ENCODE results near the gene RRAS. TPM values are rescaled to one million over a fixed set of nuclear protein-coding genes. Genes with fewer than 3 reads are reported as not detected.

Gene RRAS
- total and polyA plus RNA-seq, 9 donors, result 15.3 to 36.4 (median 31.4) TPM

- 92% methylated on average over 2 of the region's 4 CpGs for WGBS (ENCODE audit: insufficient coverage)
- Histone ChIP-seq H3K4me3 (ENCODE audit: low read length) (no peak overlapping the region), H3K27ac (ENCODE audit: low read length) (no peak overlapping the region)
These were observed 26.6 kb downstream of the RRAS start for GRCh38 chr19:49613374-49613773.

GRCh38 chr19:49609499-49610092 lies 30.3 kb downstream of the RRAS start:
- WGBS (ENCODE audit: insufficient coverage), result 98% methylated on average over 4 of the region's 12 CpGs
- no peak for DNase-seq
- no peaks in the 10 kb centered on the region for H3K27me3 ChIP-seq (ENCODE audit: control insufficient read depth, insufficient read depth, low read length)
- no peak overlapping the region for H3K4me3 ChIP-seq (ENCODE audit: low read length)
- H3K27ac ChIP-seq (ENCODE audit: low read length), result no peak overlapping the region
- peaks cover 3% of the 10 kb centered on the region for H3K4me1 ChIP-seq (ENCODE audit: control insufficient read depth, insufficient read depth, low read length)
- peaks cover 70% of the 10 kb centered on the region for H3K36me3 ChIP-seq (ENCODE audit: control insufficient read depth, insufficient read depth, low read length)
- no peaks in the 10 kb centered on the region for H3K9me3 ChIP-seq (replicated peaks; ENCODE audit: control insufficient read depth, low read depth, low read length)

More at GRCh38 chr19:49613374-49613773, 26.6 kb downstream of the RRAS start:
- no peaks in the 10 kb centered on the region for H3K4me1 ChIP-seq (ENCODE audit: control insufficient read depth, insufficient read depth, low read length)
- H3K36me3 ChIP-seq (ENCODE audit: control insufficient read depth, insufficient read depth, low read length), result peaks cover 71% of the 10 kb centered on the region
- no peaks in the 10 kb centered on the region for H3K27me3 ChIP-seq (ENCODE audit: control insufficient read depth, insufficient read depth, low read length)
- no peak for DNase-seq
- peaks cover 3% of the 10 kb centered on the region for H3K9me3 ChIP-seq (replicated peaks; ENCODE audit: control insufficient read depth, low read depth, low read length)

DNA sequence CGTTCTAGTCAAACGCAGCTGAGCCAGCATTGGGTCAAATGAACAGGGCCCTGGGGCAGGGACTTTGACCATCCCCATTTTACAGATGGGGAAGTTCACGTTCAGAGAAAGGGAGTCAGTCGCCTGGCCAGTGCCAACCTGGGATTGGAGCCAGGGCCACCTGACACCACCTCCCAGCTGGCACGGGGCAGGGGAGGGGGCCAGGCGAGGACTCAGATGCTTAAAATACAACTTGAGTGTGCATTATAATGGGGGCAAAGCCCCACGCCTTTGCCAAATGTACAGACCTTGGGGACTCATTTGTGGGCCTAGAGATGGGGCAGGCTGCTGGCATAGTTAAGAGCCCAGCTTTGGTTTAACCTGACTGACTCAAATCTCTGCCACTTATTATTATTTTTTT lies 34.3 kb downstream of the RRAS start:
- peaks cover 86% of the 10 kb centered on the region for H3K36me3 ChIP-seq (ENCODE audit: control insufficient read depth, insufficient read depth, low read length)
- DNase-seq, result no peak
- H3K27ac ChIP-seq (ENCODE audit: low read length), result no peak overlapping the region

GRCh38 chr19:49602806-49603205 lies 37.1 kb downstream of the RRAS start:
- peaks cover 87% of the 10 kb centered on the region for H3K36me3 ChIP-seq (ENCODE audit: control insufficient read depth, insufficient read depth, low read length)

More for the DNA sequence above, 34.3 kb downstream of the RRAS start:
- Histone ChIP-seq H3K9me3 (replicated peaks; ENCODE audit: control insufficient read depth, low read depth, low read length) (no peaks in the 10 kb centered on the region), H3K4me1 (ENCODE audit: control insufficient read depth, insufficient read depth, low read length) (peaks cover 3% of the 10 kb centered on the region), H3K27me3 (ENCODE audit: control insufficient read depth, insufficient read depth, low read length) (no peaks in the 10 kb centered on the region), H3K4me3 (ENCODE audit: low read length) (no peak overlapping the region)
- WGBS (ENCODE audit: insufficient coverage), result 66% methylated on average over 4 of the region's 7 CpGs

DNA sequence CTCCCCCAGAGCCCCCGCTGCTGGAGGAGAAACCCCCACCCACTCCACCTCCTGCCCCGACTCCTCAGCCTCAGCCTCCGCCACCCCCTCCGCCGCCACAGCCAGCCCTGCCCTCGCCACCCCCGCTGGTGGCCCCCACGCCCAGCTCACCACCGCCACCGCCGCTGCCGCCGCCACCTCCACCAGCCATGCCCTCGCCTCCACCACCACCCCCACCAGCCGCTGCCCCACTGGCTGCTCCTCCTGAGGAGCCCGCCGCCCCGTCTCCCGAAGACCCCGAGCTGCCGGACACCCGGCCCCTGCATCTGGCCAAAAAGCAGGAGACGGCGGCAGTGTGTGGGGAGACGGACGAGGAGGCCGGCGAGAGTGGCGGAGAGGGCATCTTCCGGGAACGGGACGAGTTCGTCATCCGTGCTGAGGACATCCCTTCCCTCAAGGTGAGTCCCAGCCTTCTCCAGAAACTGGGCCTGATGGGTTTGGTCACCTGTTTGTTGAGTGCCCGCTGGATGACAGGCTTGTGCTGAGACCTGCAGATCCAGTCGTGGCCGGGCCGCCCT lies 38.4 kb downstream of the RRAS start:
- H3K4me3 ChIP-seq (ENCODE audit: low read length), result no peak overlapping the region
- no peak overlapping the region for H3K27ac ChIP-seq (ENCODE audit: low read length)
- no peaks in the 10 kb centered on the region for H3K27me3 ChIP-seq (ENCODE audit: control insufficient read depth, insufficient read depth, low read length)
- no peak for DNase-seq
- peaks cover 3% of the 10 kb centered on the region for H3K4me1 ChIP-seq (ENCODE audit: control insufficient read depth, insufficient read depth, low read length)
- peaks cover 85% of the 10 kb centered on the region for H3K36me3 ChIP-seq (ENCODE audit: control insufficient read depth, insufficient read depth, low read length)
- no peaks in the 10 kb centered on the region for H3K9me3 ChIP-seq (replicated peaks; ENCODE audit: control insufficient read depth, low read depth, low read length)
- WGBS (ENCODE audit: insufficient coverage), result 89% methylated on average over 29 of the region's 38 CpGs

More at GRCh38 chr19:49602806-49603205, 37.1 kb downstream of the RRAS start:
- 94% methylated on average over 2 of the region's 2 CpGs for WGBS (ENCODE audit: insufficient coverage)
- Histone ChIP-seq H3K4me1 (ENCODE audit: control insufficient read depth, insufficient read depth, low read length) (peaks cover 3% of the 10 kb centered on the region), H3K4me3 (ENCODE audit: low read length) (no peak overlapping the region), H3K27me3 (ENCODE audit: control insufficient read depth, insufficient read depth, low read length) (no peaks in the 10 kb centered on the region), H3K9me3 (replicated peaks; ENCODE audit: control insufficient read depth, low read depth, low read length) (no peaks in the 10 kb centered on the region), H3K27ac (ENCODE audit: low read length) (no peak overlapping the region)
- DNase-seq, result no peak

DNA sequence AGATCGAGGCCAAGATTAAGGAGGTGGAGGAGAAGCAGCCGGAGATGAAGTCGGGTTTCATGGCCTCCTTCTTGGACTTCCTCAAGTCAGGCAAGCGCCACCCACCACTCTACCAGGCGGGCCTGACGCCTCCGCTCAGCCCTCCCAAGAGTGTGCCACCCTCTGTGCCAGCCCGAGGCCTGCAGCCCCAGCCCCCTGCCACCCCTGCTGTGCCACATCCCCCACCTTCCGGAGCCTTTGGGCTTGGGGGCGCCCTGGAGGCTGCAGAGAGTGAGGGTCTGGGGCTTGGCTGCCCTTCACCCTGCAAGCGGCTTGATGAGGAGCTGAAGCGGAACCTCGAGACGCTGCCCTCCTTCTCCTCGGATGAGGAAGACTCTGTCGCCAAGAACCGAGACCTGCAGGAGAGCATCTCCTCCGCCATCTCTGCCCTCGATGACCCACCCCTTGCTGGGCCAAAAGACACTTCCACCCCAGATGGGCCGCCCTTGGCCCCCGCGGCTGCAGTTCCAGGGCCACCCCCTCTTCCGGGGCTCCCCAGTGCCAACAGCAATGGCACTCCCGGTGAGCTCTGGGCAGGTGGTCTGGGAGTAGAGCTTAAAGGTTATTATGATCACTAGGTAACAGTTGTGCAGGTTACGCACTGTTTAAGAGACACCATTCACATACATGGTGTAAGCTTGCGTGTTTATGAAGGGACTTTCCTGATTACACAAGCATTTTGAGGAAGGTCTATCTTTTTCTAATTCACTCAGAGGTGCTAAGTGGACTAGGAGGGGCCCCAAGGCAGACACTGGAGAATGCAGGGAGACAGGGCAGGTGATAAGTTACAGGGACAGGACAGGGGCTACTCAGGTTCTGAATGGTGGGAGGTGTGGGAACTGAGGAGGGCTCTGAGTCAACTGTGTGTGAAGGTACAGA lies 40.3 kb downstream of the RRAS start:
- 92% methylated on average over 10 of the region's 26 CpGs for WGBS (ENCODE audit: insufficient coverage)
- no peak for DNase-seq
- H3K4me1 ChIP-seq (ENCODE audit: control insufficient read depth, insufficient read depth, low read length), result no peaks in the 10 kb centered on the region
- H3K9me3 ChIP-seq (replicated peaks; ENCODE audit: control insufficient read depth, low read depth, low read length), result no peaks in the 10 kb centered on the region
- no peaks in the 10 kb centered on the region for H3K27me3 ChIP-seq (ENCODE audit: control insufficient read depth, insufficient read depth, low read length)
- no peak overlapping the region for H3K4me3 ChIP-seq (ENCODE audit: low read length)
- H3K27ac ChIP-seq (ENCODE audit: low read length), result no peak overlapping the region
- peaks cover 78% of the 10 kb centered on the region for H3K36me3 ChIP-seq (ENCODE audit: control insufficient read depth, insufficient read depth, low read length)

GRCh38 chr19:49597703-49597974 lies 42.3 kb downstream of the RRAS start:
- peaks cover 70% of the 10 kb centered on the region for H3K36me3 ChIP-seq (ENCODE audit: control insufficient read depth, insufficient read depth, low read length)
- H3K4me1 ChIP-seq (ENCODE audit: control insufficient read depth, insufficient read depth, low read length), result peaks cover 10% of the 10 kb centered on the region
- H3K9me3 ChIP-seq (replicated peaks; ENCODE audit: control insufficient read depth, low read depth, low read length), result no peaks in the 10 kb centered on the region
- no peaks in the 10 kb centered on the region for H3K27me3 ChIP-seq (ENCODE audit: control insufficient read depth, insufficient read depth, low read length)
- H3K4me3 ChIP-seq (ENCODE audit: low read length), result no peak overlapping the region
- DNase-seq, result no peak
- 91% methylated on average over 29 of the region's 29 CpGs for WGBS (ENCODE audit: insufficient coverage)
- no peak overlapping the region for H3K27ac ChIP-seq (ENCODE audit: low read length)

GRCh38 chr19:49596954-49597702 lies 42.8 kb downstream of the RRAS start:
- Histone ChIP-seq H3K9me3 (replicated peaks; ENCODE audit: control insufficient read depth, low read depth, low read length) (no peaks in the 10 kb centered on the region), H3K27me3 (ENCODE audit: control insufficient read depth, insufficient read depth, low read length) (no peaks in the 10 kb centered on the region), H3K4me3 (ENCODE audit: low read length) (no peak overlapping the region), H3K4me1 (ENCODE audit: control insufficient read depth, insufficient read depth, low read length) (peaks cover 16% of the 10 kb centered on the region), H3K36me3 (ENCODE audit: control insufficient read depth, insufficient read depth, low read length) (peaks cover 67% of the 10 kb centered on the region), H3K27ac (ENCODE audit: low read length) (no peak overlapping the region)
- DNase-seq, result no peak
- WGBS (ENCODE audit: insufficient coverage), result 92% methylated on average over 60 of the region's 65 CpGs

- WGBS (ENCODE audit: insufficient coverage), result 83% methylated on average over 11 of the region's 15 CpGs
These were observed 43.5 kb downstream of the RRAS start for GRCh38 chr19:49596407-49596806.

More at GRCh38 chr19:49596407-49596806, 43.5 kb downstream of the RRAS start:
- H3K4me1 ChIP-seq (ENCODE audit: control insufficient read depth, insufficient read depth, low read length), result peaks cover 20% of the 10 kb centered on the region
- no peak for DNase-seq
- H3K9me3 ChIP-seq (replicated peaks; ENCODE audit: control insufficient read depth, low read depth, low read length), result no peaks in the 10 kb centered on the region
- H3K27me3 ChIP-seq (ENCODE audit: control insufficient read depth, insufficient read depth, low read length), result no peaks in the 10 kb centered on the region
- peaks cover 61% of the 10 kb centered on the region for H3K36me3 ChIP-seq (ENCODE audit: control insufficient read depth, insufficient read depth, low read length)
- H3K4me3 ChIP-seq (ENCODE audit: low read length), result no peak overlapping the region
- H3K27ac ChIP-seq (ENCODE audit: low read length), result no peak overlapping the region

Data from muscle of leg (tissue), 11 donors.